Mammary epithelial cell (primary cell): Measurements from ENCODE around the gene TRAPPC2L.

ENCODE experiments used
- EZH2 ChIP-seq: IDR thresholded peaks from 2 replicates; pipeline ENCODE4 v1.6.1; 2012; ENCODE audit warnings: low read length, inconsistent platforms, borderline replicate concordance
- TF ChIP-seq, protein P1 (sequence below), 2 donors: IDR thresholded peaks in 1 of 2; conservative IDR thresholded peaks in 1 of 2; 2 replicates each; pipeline ENCODE4 v1.5.1; 2011 to 2012; ENCODE audit warnings: inconsistent platforms in 2 of 2, low read length in 2 of 2, mild to moderate bottlenecking in 2 of 2, control low read depth in 1 of 2, low read depth in 1 of 2; ENCODE audit not compliant: insufficient read depth in 1 of 2; ENCODE audit errors: extremely low read depth in 1 of 2

- TF ChIP-seq, protein P1, sequence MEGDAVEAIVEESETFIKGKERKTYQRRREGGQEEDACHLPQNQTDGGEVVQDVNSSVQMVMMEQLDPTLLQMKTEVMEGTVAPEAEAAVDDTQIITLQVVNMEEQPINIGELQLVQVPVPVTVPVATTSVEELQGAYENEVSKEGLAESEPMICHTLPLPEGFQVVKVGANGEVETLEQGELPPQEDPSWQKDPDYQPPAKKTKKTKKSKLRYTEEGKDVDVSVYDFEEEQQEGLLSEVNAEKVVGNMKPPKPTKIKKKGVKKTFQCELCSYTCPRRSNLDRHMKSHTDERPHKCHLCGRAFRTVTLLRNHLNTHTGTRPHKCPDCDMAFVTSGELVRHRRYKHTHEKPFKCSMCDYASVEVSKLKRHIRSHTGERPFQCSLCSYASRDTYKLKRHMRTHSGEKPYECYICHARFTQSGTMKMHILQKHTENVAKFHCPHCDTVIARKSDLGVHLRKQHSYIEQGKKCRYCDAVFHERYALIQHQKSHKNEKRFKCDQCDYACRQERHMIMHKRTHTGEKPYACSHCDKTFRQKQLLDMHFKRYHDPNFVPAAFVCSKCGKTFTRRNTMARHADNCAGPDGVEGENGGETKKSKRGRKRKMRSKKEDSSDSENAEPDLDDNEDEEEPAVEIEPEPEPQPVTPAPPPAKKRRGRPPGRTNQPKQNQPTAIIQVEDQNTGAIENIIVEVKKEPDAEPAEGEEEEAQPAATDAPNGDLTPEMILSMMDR (conservative IDR thresholded peaks at IDR 0.05 in 1 of 2, IDR thresholded peaks at IDR 0.05 in 1 of 2; ENCODE audit: extremely low read depth in 1 of 2, insufficient read depth in 1 of 2, low read depth in 1 of 2, low read length in 2 of 2), result no peak
- TF ChIP-seq EZH2, result no peak
These were observed 21.5 kb upstream of the TRAPPC2L start for GRCh38 chr16:88835383-88835782.
